Bone marrow (tissue), 2 donors: ENCODE measurements around the gene MSI1.

ENCODE experiments used
- DNase-seq, 2 donors: peaks; one replicate each; lab custom pipeline; 2025; lab: John Stamatoyannopoulos, UW

The MSI1 gene

DNA sequence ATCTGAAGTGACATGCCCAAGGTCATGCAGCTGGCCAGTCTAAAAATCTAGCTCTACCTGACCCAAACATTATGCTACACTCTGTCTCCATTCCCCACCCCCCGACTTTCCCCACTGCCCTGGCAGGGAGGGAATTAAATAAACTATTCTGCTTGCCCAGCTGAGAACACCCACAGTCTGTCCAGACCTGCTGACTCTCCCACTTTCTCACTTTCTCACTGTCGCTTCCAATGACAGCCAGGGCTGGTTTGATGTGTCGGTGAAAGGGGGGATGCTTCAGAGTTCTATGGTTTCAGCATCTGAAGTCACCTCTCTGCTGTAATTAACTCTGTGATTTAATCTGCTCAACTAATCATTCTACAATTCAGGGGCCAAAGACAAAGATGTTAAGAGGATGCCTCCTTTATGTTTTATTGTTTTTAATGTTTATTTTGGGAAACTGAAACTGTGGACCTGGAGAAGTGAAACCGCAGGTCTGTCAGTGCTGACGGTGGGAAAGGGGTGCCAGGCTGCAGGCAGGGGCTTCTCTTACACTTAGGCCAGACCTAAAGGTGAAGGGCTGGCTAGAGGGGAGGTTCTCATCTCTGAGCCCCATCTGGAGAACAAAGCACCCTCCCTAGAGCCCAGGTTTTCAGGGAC is 8.1 kb upstream of the MSI1 start:
- DNase-seq = no peak

DNA sequence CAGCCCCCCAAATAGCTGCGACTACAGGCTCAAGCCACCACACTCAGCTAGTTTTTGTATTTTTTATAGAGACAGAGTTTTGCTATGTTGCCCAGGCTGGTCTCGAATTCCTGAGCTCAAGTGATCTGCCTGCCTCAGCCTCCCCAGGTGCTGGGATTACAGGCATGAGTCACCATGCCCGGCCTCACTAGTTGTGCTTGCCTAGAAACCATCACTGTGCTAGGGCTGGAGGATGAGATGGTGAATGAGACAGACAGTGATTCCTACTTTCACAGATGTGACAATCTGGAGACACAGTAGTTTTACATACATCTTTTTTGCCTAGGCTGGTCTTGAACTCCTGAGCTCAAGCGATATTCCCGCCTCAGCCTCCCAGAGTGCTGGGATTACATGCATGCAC is 7.5 kb upstream of the MSI1 start:
- DNase-seq = no peak

DNA sequence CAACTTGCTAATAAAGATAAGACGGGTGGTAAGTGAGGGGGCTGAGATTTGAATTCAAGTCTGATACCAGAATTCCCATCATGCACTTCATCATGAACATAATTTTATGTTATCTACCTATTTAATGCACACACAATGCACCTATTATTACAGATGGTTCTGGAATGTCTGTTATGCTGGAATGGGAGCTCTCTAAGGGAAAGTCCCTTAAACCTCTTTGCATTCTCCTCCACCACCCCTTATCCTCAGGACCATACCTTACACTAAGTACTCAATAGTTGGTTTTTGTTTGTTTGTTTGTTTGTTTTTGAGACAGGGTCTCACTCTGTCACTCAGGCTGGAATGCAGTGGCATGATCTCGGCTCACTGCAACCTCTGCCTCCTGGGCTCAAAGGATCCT is 7.0 kb upstream of the MSI1 start:
- no peak for DNase-seq

GRCh38 chr12:120373683-120374082 is 4.7 kb upstream of the MSI1 start:
- DNase-seq = no peak

- no peak for DNase-seq
Observed at GRCh38 chr12:120370343-120371243, 1.6 kb upstream of the MSI1 start.

DNA sequence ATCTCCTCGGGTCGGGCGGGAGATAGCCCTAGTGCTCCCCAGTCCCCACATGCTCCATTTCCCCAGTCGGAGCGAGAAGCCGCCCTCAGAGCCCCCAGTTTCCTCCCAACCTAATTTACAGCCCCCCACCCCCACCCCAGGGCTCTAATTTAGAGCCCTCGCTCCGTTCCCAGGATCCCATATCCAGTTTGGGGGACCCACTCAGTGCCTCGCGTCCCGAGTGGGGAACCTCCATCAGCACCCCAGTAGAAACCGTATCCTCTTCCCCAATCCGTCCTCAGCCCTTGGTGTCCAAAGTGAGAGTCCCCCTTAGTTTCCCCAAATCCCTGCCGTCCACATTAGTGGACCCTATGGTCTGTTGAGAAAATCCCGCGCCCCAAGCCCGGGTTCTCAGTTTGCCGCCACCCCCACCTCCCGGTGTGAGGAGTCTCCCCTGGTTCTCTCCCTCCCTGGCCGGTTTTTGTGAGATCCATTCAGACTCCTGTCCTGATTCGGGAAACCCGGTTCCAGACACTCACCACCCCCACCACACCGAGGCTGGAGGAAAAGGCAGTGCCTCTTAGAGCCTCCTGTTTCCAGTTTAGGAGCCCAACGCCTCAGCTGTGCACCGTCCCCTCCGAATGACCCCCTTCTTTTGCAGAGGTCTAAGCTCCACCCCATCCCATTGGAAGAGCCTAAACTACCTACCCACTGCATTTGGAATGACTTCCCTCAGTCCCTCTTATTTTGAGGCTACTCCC is 809 bp upstream of the MSI1 start:
- DNase-seq = no peak

DNA sequence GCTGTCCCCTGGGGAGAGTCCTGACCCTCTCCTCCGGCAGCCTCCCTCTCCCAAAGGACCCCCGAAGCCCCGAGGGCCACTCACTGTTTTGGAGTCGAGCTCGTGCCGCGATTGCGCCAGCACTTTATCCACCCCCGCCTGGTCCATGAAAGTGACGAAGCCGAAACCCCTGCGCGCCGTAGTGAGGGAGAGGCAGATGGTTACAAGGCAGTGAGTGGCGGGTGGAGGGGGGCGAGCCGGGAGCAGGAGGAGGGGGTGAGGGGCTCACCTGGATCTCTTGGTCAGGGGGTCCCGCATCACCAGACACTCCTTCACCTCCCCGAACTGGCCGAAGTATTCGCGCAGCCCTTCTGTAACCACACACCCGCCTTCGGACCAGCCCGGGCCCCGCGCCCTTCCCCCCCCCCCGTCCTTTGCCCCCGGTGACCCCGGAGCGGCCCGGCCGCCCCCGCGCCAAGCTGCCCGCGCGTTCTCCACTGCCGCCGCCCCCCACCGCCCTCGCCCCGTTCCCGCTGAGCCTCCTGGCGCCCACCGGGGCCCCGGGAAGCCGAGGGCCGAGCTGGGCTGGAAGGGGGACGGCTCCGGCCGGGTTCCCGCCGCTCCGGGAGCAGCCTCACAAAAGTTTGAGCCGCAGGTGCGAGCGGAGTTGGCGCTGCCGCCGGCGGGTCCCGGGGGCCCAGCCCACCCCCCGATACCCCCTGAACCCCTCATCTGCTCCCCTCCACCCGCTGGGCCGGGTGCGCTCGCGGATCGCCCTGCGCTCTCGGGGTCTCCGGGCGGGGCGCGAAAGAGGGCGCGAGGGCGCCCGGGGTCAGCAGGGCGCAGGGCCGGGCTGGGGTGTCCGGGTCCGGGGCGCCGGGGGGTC is 808 bp downstream of the MSI1 start:
- no peak for DNase-seq

DNA sequence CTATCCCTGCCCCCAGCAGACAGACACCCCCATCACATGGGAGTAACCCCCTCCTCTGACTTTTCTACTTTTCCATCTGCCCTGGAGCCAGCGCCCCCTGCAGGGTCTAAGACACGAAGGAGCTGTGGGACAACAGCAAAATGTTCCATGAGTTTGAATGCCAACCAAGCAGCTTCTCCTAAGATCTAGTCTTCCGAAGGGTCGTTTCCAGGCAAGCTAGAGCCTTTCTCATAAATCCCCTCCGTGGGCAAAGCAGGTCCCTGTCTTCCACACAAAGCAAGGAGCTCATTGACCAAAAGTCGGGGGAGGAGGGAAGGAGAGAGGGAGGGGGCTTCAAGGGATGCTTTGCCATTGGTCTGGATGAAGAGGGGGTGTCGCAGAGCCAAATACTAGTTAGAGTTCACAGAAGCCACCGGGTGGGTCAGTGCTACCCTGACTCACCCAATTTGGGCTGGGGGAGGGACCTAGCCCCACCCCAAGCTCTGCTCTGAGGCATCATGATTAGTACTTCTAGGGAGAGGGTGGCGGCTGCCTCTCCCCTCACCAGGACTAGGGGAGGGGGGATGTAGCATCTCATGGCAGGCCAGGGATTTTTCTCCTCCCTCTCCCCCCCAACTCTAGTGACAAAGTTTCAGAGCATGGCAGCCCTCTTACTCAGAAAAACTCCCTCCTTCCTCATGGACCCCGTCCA is 1.6 kb downstream of the MSI1 start:
- DNase-seq = no peak

DNA sequence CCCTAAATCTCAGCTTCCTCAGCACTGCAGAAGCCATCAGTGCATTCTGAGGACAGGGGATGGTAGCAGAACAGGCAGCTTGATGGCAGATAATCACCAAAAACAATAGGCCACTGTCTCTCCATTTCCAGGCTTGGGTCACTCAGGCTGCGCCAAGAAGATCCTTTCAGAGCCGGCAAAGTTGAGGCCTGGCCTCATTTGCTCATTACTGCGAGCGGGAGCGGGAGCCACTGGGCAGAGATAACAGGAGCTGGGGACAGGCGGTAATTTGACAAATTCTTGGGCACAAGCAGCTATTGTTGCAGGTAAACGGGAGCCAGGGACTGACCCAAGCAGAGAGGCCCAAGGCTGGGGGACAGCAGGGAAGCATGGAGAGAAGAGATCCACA is 2.1 kb downstream of the MSI1 start:
- DNase-seq = no peak

DNA sequence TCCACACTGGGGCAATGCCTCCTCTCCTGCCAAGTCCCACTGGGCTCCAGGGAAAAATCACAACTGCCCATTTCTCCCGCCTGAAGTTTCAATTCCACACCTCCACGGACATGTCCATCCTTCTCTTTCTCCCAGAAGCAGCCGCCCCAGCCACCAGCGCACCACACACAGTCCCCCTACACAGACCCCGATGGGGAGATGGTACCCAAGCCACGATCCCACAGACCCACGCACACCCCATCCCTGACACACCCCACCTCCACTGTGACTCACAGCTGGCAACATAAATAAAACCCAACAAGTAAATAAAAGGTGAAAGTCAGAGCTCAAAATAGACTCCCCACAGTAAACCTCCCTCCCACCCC is 2.6 kb downstream of the MSI1 start:
- DNase-seq = no peak

DNA sequence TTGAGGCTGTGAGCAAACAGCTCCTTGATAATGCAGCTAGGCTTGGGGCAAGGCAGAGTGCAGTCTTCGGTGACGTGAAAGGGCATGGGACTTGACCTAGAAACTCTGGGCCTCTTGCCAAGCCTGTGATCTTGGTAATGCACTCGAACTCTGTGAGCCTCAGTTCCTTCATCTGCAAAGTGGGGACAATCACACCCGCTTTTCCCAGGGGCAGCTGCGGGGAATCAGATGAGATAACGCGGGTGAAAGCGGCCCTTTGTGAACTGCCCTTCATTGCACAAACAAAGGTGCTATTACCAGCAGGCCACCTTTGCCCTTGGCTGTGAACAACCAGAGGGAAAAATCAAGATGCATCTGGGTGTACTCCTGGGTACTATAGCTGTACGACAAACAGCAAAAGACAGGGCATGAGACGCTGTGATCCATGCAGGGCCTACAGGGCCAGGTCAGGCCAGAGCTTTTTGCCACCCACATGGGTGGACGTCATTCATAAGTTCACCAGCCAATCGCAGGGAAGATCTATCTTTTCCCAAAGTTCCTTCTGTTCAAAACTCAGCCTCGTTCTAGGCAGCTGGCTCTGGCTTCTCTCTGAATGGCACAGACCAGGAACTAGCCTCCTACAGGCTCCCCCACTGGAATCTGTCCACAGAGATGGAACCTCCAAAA is 3.2 kb downstream of the MSI1 start:
- no peak for DNase-seq

DNA sequence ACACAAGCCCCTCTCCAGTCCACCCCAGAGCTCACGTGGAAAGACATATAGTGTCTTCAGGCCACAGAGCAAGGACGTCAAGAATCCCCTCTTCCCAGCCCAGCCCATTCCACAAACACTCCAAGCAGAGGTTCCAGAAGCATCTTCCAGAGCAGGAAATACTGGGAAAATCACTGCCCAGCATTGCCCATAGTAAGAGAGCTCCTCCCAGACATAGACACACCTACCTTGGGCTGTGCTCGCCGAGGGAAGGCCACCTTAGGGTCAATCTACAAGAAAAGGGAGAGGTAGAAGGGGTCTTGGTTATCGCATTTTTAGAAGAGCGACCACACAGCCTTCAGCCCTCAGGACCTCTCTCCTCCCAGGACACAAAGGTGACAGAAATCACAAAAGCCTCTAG is 4.5 kb downstream of the MSI1 start:
- no peak for DNase-seq

GRCh38 chr12:120363274-120363855 is 5.6 kb downstream of the MSI1 start:
- no peak for DNase-seq

DNA sequence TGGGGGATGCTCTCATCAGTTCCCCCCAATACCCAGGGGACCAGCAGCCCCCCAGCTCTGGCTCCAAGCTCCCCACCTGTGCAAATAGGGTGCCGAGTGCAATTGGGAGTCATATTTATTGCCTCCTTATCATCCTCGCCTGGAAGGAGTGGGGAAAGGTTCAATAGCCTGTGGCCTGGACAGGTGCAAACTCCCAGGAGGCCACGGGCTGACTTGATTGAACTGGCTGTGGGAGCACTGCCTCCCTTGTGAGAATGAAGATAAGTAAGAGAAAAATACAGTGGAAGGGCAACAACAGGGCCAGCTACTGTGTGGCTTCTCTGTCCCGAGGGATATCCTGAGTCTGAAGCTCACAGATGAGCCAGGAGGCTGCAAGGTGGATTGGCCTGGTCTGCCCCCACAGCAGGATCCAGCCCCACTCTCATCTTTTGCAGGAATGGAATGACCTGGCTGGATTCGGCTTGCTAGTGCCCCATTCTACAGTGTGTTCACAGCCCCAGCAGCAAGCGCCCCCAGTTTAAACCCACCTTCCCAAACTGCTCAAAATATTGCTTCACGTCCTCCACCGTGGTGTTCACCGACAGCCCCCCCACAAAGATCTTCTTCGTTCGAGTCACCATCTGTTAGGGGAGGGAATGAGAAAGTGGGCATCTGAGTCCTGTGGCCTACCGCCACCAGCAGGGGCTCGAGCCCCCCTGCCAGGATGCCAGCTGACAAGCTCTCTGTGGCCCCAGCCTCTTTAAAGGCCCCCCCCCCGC is 6.3 kb downstream of the MSI1 start:
- no peak for DNase-seq

GRCh38 chr12:120361506-120362208 is 7.3 kb downstream of the MSI1 start:
- DNase-seq = no peak

DNA sequence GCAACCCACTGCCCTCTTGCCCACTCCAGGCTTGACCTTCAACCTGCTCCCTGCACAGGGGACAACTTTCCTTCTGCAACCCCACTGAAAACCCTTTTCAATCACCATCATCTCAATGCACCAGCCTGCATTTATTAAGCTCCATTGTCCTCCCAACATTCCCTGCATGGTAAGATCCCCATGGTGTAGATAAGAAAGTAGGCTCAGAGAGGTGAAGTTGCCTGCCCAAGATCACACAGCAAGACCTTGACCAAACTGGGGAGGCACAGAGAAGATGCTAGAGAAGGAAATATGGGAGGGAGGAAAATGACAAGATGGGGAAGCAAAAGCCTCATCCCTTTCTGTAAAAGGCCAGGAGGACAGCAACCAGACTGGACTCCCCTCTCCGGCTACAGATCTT is 9.8 kb downstream of the MSI1 start:
- DNase-seq = no peak

DNA sequence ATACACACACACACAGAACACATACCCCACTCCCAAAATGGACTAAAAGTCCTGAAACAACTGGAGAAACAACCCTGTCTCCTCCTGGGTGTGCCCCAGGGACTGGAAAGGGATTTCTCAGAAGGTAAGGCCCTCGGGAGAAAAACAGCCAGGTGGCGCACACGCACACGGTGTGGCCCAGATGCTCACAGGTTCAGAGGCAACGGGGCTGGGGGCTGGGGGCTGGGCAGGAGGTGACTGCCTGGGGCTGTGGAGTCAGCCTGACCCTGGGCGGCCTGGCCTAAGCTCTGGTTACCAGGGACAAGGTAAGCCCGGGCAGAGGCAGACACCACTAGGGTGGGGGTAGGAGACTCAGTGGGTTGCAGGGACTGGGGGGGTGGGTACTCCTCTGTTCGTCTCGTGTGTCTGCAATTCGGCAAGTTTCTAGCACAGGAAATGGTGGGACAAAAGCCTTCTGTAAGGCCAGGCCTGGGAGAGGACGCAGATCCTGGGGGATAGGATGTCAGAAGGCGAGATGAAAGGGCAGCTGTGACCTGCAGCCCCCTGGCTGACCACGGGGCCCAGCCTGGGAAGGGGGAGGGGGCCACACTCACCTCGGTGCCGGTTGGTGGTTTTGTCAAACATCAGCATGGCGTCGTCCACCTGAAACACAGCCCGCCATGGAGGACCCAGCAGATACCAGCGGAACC is 10.4 kb downstream of the MSI1 start:
- no peak for DNase-seq

- no peak for DNase-seq
Observed at GRCh38 chr12:120357104-120357503, 11.9 kb downstream of the MSI1 start.
